Stimulated activated CD4-positive, alpha-beta T cell treated with anti-CD3 and anti-CD28 coated beads, Interleukin-1b, Interleukin-23, amount 100 ng/mL, for 1 hour (primary cell): ENCODE measurements around the gene DCUN1D5.
"Not testable (repeated sequence)": the region's sequence is repeated elsewhere in the genome, so short reads cannot be mapped to it uniquely, and the experiment has no call there.

Experiments used
- DNase-seq, 2 donors: peaks; one replicate each; pipeline ENCODE4 v3.0.0-alpha.2; 2020; ENCODE audit warnings: low read depth in 2 of 2

DCUN1D5 gene

GRCh38 chr11:103055221-103055890 is 36.6 kb downstream of the DCUN1D5 start:
- no peak for DNase-seq

- no peak for DNase-seq
Measured at GRCh38 chr11:103053997-103054396, 38.0 kb downstream of the DCUN1D5 start.

DNA sequence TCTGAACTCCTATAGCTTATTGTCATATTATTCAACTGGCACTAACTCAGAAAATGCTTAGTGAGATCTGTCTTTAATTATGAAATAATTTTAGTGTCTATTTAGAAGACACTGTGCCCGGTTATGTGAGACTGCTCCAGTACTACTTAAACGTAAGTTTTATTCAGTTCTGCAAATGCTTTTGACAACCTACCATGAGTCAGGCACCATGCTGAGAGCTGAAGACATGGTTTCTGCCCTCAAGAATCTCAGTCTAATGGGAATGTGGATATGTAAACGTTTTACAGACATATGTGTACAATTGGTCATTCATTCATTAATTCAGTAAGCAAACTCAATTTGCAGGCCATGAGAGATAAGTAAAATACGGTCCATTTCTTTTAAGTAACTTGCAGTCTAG is 40.0 kb downstream of the DCUN1D5 start:
- DNase-seq: no peak

DNA sequence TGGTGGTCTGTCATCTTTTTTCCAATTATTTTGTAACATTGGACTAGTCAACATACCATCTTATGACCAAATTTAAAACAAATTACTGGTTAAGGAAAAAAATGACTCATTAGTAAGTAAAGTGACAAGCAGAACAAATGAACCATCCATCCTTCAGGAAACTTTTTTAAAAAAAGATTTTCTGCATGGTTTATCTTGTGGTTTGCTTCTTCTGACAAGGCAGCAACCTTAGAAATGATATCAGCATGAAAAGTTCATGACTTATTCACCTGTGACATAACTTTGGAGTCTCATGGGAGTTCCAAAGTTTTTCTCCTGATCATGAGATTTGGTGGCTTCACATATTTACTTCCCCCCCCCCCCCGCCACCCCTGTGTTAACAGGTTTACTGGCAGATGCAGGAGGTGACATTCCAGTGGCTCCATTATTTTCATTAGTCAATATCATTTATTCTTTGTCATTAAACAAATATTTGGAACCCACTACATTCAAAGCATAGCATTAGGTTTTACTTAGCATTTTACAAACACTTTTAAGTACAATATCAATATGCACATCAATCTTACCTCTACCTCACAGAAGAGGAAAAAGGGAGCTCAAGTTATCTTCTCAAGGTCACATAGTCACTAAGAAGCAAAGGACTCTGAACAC is 40.7 kb downstream of the DCUN1D5 start:
- no peak for DNase-seq

DNA sequence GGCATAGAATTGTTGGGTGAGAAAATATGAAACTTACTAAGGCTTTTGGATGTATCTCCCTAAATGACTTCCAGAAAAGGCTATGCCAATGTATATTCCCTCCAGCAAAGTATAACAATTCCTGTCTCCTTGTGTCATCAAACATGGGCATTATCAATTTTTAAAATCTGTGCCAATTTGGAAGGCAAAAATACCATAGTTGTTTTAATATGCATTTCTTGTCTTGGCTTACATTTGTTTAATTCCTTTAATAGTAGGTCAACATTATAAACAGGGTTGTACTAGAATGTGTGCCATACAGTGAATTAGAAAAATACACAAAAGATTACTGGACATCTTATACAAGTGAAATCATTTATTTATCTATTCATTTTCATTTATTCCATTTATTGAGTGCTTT is 41.6 kb downstream of the DCUN1D5 start:
- DNase-seq: no peak

DNA sequence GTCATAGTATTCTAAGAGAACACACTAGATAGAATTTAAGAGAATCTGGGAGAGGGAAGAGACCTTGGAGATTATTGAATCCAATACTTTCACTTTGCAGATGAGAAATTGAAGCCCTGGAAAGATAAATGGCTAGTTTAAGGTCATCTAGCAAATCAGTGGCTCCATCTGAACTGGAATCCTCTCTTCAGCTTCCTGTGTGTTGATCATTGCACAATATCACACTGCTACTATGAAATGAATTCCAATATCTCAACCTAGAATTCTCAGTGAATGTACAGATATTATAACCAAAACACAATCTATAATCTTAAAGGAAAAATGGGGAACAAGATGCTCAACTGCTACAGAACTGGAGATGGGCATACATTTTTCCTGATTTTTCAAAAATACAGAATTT is 44.1 kb downstream of the DCUN1D5 start:
- no peak for DNase-seq

DNA sequence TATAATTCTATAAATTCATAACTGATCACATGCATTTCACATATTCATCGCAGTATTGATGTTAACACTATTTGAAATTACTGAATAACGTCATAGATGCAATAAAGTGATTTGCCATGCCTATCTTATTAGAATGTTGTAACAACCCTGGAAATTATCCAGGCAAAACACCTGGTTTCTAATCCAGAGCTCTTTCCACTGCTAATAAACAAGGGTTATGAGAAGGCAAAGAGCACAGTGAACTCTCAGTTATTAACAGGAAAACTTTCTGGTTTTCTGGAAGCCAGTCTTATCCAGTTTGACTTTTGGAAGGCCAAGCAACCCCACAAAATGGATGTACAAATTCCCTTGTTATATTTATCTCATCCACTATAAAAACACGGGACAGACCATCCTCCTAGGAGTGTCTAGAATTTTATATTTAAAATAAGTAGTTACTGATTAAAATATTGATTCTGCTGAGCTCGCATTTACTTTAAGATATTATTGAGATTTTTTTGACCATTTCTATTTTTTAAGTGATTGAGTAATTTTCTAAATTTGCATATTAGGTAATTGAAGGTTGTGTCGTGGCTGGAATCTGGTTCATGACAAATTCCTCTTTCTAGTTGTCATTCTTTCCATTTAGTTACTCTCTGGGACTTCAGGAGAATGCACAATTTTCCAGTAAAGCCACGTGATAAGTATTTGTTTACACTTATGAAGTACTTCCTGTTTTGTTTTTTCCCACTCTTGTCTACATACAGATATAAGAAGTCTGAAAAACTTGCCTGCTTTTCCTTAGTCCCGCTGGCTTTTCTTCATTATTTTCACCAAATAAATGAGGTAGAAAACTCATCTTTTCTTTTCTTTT is 47.9 kb downstream of the DCUN1D5 start:
- no peak for DNase-seq

DNA sequence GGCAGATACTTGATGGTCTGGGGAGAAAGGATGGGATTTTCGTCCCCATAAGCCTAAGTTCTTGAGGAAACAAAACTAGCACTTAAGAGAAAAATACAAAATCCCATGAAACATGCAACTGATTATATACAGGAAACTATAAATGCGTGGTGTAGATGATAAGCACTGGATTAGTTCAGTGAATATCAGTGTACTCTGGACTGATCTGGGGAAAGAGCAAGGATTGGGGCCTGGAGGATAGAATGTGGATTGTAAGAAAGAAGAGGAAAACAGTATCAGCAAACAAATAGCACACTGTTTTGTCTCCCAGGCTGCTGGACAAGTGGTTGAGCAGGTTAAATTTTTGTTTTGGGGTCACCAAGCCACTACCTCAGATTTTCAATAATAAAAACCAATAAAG is 49.8 kb downstream of the DCUN1D5 start:
- DNase-seq: no peak

DNA sequence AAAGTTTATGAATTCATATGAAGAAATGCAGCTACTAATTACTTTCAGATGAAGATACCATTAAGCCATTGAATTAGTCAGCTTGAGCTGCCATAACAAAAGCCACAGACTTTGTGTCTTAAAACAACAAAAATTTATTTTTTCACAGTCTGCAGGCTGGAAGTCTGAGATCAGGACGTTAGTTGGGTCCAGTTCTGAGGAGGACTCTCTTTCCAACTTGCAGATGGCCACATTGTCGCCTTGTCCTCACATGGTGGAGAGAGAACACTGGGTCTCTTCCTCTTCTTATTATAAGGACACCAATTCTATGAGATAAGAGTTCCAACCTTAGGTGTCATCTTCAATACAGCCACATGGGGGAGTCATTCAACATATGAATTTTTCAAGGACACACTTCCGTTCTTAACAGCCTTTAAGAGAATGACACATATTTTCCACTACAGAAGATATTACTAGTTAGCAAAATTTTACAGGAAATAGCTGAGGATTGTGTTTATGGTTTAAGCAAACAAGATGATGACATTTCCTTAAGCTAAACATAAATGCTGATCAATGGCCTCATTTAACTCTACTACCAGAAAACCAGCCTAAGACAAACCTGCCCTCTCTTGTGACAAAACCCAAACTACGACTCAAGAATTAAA is 56.0 kb downstream of the DCUN1D5 start:
- DNase-seq: peak in 1 of 2 donors; percentile 19

GRCh38 chr11:103035216-103035615 is 56.7 kb downstream of the DCUN1D5 start:
- DNase-seq: no peak

GRCh38 chr11:103031834-103032233 is 60.1 kb downstream of the DCUN1D5 start:
- DNase-seq: no peak

DNA sequence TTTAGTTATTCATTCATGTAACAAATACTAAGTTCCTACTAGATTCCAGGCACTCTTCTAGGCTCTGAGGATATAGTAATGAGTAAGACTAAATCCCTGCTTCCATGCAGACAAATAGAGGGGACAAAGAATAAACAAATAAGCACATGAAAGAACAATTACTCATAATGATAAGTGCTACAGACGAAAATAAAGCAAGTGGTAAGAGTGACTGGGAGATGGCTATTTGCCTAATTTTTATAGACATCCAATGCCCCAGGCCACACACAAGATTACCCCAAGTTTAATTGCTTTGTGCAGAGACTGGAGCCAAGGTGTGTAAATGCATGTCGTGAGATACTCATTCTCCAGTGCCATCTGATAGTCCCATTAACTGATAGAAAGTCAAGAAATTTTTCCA is 62.6 kb downstream of the DCUN1D5 start:
- no peak for DNase-seq

DNA sequence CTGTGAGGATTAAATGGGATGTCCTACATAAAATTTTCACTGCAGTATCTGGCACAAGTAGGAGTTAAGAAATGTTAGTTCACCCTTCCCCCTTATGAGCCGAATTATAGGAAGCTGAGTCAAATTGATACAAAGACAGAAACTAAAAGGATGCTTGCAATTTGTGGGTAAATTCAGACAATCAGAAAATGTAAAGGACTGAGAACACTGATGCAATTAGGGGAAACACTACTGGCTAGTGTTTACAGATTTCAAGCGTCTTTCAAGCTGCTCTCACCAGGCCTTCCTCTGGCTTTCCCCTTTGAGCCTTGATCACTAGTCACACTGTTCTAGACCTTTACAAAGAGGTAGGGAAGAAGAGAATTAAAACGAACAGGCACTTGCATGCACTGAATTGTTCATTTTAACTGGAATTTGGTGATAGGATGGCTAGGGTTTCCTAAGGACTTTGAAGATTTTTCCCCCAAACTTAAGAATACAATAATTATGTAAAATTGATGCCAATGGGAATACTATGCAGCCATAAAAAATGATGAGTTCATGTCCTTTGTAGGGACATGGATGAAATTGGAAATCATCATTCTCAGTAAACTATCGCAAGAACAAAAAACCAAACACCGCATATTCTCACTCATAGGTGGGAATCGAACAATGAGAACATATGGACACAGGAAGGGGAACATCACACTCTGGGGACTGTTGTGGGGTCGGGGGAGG is 63.5 kb downstream of the DCUN1D5 start:
- not testable (repeated sequence) for DNase-seq

- no peak for DNase-seq
Measured at GRCh38 chr11:103024086-103024485, 67.9 kb downstream of the DCUN1D5 start.

GRCh38 chr11:103016031-103016430 is 75.9 kb downstream of the DCUN1D5 start:
- DNase-seq: no peak

DNA sequence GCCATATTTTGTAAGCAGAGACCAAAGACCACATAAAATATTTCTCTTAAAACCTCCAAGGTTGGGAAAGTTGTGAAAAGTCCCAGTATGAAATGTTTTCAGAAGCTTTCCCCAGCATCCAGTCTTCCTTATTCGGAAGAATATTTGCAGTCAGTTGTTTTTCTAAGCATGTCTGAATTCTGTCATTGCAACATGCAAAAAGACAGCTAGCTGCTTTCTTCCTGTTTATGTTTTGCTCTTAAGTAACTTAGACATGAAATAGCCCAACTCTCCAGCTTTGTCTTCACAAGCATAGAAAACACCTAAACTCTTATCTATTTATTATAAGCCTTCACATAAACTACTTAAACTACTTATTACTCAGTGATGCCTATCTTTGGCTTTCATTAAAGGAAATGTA is 78.5 kb downstream of the DCUN1D5 start:
- no peak for DNase-seq
